Measurements from ENCODE around the gene MLLT6. TPM values are rescaled to one million over a fixed set of nuclear protein-coding genes. Genes with fewer than 3 reads are reported as not detected.

MLLT6 gene
- total and polyA plus RNA-seq, 2 of the 13 experiments (the other 11 are each of a cell fraction or from before 2014, with no cell fraction given) = 50.7 to 69.5 TPM

GRCh38 chr17:38674749-38675615 is 30.1 kb upstream of the MLLT6 start, which contains the start of gene EPOP (continued):
- TF ChIP-seq ZNF556 (CRISPR knock-in tag; IDR thresholded peaks at IDR 0.05; ENCODE audit: borderline replicate concordance) (peak; percentile 60; the same call in 1 of the 2 replicates), ZBTB49 (CRISPR knock-in tag; IDR thresholded peaks at IDR 0.05; ENCODE audit: borderline replicate concordance) (no peak), E2F2 (CRISPR knock-in tag; IDR thresholded peaks at IDR 0.05; ENCODE audit: borderline replicate concordance) (no peak; the same call in 1 of the 2 replicates), ADNP (CRISPR knock-in tag; IDR thresholded peaks at IDR 0.05) (peak; percentile 94), NR3C1 (CRISPR knock-in tag; IDR thresholded peaks at IDR 0.05) (no peak), ZNF7 (CRISPR knock-in tag; IDR thresholded peaks at IDR 0.05) (no peak), IKZF5 (CRISPR knock-in tag; IDR thresholded peaks at IDR 0.05) (peak; percentile 86), NBN (conservative IDR thresholded peaks at IDR 0.05) (no peak), MLLT10 (CRISPR knock-in tag; IDR thresholded peaks at IDR 0.05) (no peak), RAD21 (CRISPR knock-in tag; IDR thresholded peaks at IDR 0.05) (0 out of 2 replicates have a peak, but pooled peaks have one; percentile 5), PAF1 (CRISPR knock-in tag; IDR thresholded peaks at IDR 0.05) (no peak), ZNF501 (CRISPR knock-in tag; IDR thresholded peaks at IDR 0.05) (peak; percentile 88), ZC3H13 (CRISPR knock-in tag; IDR thresholded peaks at IDR 0.05) (peak; percentile 96), SSRP1 (CRISPR knock-in tag; IDR thresholded peaks at IDR 0.05) (peak; percentile 87), NR0B2 (CRISPR knock-in tag; IDR thresholded peaks at IDR 0.05) (peak; percentile 99), DMAP1 (CRISPR knock-in tag; IDR thresholded peaks at IDR 0.05) (peak; percentile 94), RFX1 (IDR thresholded peaks at IDR 0.05) (no peak), NFATC3 (CRISPR knock-in tag; IDR thresholded peaks at IDR 0.05) (no peak), ZNF251 (CRISPR knock-in tag; IDR thresholded peaks at IDR 0.05) (no peak), TBX3 (IDR thresholded peaks at IDR 0.05; ENCODE audit: borderline replicate concordance) (no peak), STAG1 (CRISPR knock-in tag; IDR thresholded peaks at IDR 0.05) (peak; percentile 39), GMEB1 (CRISPR knock-in tag; IDR thresholded peaks at IDR 0.05; ENCODE audit: borderline replicate concordance) (peak; percentile 81; the same call in 1 of the 2 replicates), ZNF816 (CRISPR knock-in tag; IDR thresholded peaks at IDR 0.05; ENCODE audit: borderline replicate concordance) (0 out of 2 replicates have a peak, but pooled peaks have one; percentile 56), ZNF607 (CRISPR knock-in tag; IDR thresholded peaks at IDR 0.05; ENCODE audit: borderline replicate concordance) (peak; percentile 96)

All from HepG2 (cell line).